Endometrial microvascular endothelial cells (primary cell): ENCODE results near the gene NTM. TPM values are rescaled to one million over a fixed set of nuclear protein-coding genes. Genes with fewer than 3 reads are reported as not detected.

Experiments
- in situ Hi-C: cut with HindIII; loops from 2 replicates; pipeline ENCODE4 v1.10.0; 2017; ENCODE audit warnings: low sequenced_read_pairs, low pct_unique_long_range_greater_than_20kb; ENCODE audit errors: inconsistent ontology term
- total RNA-seq: library from RNA; depleted of rRNA; stranded (reverse); fragments of >200 nt; gene quantifications from one replicate; pipeline ENCODE4 v1.2.3, GENCODE V29; 2015; ENCODE audit errors: inconsistent ontology term

The NTM gene
- total RNA-seq, 1 donor from 2014 or later: 4.3 TPM

DNA sequence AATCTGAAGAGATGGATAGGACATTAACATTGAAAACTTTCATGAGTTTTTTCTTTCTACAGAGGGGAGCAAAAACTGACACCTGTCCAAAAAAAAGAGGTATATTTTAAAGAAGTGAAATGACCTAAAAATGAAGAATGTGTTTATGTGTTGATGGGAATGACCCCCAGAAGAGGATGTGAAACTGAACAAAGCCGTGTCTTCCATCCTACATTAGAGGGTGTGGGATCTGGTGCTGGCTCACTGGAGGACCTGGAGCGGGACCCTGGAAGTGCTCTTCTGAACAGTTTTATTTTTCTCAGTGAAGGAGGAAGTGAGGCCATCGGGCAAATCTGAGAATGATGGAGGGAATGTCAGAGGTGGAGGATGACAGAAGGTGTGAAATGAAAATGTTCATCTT lies 470.1 kb downstream of the NTM start:
- in situ Hi-C loops: no loop called here

DNA sequence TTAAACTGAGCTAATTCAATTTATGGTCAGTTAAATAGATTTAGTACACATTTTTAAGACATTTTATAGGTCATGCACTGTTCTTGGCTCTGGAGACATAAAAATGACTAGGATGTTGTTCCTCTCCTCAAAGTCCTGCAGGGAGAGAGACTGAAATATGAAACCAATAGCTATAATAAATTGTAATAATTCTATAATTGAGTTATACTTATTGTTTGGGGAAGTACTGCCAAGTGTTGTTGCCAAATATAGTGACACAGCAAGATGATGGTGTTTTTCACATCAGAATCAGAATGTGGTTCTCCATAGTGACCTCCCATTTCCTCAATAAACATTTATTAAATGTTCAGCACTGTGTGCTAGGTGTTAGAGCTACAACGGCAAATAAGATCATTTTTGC lies 470.6 kb downstream of the NTM start:
- in situ Hi-C loops: no loop called here

DNA sequence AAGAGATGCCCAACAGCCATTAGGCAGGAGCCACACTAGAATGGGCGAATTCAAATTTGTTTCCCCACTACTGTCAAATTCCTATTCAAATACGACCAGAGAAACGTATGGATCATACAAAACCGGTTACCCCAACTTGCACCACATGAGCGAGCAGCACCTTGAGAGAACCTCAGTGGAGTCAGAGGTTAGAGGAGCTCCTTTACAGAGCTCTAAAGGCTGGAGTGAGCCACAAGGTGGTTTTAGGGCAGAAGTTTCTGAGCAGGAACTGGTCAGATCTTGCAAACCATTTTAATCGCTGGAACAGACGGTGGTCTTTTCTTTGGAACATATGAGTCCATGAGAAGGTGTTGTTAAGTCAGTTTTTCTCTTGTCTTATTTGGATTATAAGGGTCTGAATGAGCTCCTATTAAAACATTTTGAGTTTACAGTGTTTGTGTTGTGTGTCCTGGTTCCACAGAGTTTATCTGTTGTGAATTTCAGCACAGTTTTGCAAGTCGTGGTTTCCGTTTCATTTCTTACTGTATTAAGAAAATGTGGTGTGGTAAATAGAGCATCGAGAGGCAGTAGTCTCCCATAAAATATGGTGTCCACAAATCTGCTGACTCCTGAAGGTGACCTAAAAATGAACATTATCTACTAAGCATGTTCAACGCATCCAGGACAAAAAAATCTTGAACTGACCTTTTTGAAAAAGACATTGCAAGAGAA lies 471.7 kb downstream of the NTM start:
- in situ Hi-C loops: no loop called here

DNA sequence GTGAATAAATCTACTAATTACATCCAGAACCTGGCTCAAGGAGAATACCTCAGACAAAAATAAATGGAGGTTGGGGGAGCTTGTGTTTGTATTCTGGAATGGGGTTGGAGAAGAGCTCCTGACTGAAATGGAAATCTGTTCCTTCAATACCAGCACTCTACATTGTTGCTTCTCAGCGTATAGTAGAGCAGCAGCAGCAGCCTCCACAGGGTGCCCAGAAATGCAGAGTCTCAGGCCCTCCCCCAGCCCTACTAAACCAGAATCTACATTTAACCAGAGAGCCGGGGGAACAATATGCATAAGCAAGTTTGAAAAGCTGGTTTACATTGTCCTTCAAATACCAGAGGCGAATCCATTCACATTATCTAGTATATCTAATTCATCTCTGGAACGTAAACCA lies 474.8 kb downstream of the NTM start:
- in situ Hi-C loops: no loop called here

DNA sequence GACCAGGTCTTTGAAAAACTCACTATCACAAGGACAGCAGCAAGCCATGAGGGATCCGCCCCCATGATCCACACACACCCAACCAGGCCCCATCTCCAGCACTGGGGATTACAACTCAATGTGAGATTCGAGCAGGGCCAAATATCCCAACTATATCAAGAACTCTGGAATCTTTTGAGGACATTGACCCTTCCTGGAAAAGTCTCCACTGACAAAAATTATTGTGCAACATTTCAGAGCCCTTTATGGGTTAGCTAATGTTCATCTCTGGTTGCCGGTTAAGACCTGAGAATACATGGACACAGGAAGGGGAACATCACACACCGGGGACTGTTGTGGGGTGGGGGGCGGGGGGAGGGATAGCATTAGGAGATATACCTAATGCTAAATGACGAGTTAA lies 479.1 kb downstream of the NTM start:
- in situ Hi-C loops: no loop called here

DNA sequence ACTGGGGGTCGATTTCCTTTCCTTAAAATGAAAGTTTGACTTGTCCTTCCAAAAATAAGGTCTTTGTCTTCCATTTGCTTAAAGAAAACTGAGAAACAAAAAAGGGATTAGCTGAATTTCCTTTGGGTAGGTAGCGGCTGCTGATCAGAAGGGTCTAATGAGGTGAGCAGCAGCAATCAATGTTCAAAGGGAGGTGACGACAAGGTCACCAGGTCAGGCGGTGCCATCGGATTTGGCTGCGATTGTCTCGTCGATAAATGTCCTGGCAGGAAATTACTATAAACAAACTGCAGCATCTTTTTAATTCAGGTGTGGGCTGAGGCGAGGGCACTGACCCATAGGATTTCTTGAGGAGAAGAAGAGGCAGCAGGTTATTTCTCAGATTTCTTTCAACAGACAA lies 480.1 kb downstream of the NTM start:
- in situ Hi-C loops: loop anchor here (25.0 kb wide), 2 partner anchors 88 to 262 kb away; no protein-coding TSS in a partner anchor

DNA sequence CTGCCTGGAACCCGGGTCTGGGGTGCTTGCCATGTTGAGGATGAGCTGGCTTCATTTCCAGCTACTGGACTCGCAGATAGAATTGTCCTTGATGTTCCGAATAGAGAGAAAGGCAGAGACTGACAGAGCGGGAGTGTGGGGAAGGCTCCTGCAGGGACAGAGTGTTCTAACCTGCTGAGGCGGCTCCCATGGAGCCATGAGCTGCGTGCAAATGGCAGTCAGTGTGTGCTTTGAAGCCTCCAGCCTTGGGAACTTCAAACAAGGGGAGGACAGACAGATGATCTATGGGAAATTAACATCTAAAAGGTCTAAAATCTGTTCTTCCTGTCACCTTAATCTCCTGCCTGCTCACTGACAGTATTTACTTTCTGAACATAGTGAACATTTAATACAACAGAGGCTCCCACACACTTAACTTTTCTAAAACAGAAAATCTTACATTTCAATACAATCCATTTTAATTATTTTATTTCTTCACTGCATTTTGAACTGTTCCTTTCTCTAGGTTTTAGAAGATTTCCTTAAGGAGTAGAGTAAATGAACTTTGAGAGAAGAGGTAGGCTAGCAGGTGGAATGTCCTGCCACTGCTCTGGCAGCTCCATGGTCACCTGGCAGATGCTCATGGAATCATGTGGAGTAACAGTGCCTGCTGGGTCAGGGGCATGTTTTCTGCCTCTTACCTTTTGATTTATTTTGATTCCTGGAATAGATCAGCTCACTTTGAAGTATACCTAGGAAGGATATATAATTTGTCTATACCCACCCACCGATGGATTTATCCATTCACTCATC lies 481.7 kb downstream of the NTM start:
- in situ Hi-C loops: loop anchor here (25.0 kb wide), 2 partner anchors 90 to 260 kb away; no protein-coding TSS in a partner anchor

DNA sequence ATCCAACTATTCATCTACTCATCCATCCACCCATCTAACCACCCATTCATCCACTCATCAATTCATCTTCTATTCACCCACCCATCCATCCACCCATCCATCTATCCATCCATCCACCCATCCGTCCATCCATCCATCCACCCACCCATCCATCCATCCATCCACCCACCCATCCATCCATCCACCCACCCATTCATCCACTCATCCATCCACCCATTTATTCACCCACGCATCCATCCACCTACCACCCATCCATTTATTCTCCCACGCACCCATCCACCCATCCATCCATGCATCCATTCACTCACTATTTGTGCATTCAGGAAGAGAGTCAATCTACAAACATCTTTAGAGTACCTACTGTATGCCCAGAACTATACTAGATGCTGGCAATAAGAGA lies 482.3 kb downstream of the NTM start:
- in situ Hi-C loops: loop anchor here (25.0 kb wide), 2 partner anchors 90 to 260 kb away; no protein-coding TSS in a partner anchor

DNA sequence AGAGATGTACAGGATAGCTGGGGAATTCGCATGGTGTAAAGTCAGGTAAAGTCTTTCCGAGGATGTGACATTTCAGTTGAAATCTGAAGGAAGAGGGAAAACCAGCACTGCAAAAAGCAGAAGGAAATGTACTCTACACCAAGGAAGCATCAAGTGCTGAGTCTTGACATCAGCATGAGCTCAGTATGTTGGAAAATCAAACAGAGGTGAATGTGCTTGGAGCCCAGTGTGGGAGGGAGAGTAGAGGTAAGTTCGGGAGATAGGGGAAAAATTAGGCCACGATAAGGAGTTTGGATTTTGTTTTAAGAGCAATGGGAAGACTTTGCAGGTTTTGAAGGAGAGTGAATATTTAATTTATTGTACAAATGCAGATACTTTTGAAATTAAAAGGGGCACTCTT lies 484.0 kb downstream of the NTM start:
- in situ Hi-C loops: loop anchor here (25.0 kb wide), 2 partner anchors 92 to 258 kb away; no protein-coding TSS in a partner anchor

DNA sequence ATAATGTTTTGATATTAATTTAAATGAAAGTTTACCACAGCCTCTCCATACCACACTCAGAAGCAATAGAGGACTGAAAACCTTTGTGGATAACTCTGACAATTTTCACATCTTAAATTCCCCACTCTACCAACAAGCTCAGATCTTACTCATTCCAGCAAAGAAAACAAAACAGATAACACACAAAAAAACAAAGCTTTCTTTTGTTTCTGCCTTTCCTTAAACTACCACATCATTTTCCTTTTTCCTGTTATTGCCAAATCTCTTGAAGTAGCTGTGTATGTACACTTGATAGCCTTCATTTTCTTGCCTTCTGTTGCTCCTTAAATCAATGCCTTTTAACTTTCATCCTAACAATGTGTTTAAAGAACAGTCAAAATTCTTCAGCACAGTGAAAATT lies 484.9 kb downstream of the NTM start:
- in situ Hi-C loops: loop anchor here (25.0 kb wide), 2 partner anchors 93 to 257 kb away; no protein-coding TSS in a partner anchor

DNA sequence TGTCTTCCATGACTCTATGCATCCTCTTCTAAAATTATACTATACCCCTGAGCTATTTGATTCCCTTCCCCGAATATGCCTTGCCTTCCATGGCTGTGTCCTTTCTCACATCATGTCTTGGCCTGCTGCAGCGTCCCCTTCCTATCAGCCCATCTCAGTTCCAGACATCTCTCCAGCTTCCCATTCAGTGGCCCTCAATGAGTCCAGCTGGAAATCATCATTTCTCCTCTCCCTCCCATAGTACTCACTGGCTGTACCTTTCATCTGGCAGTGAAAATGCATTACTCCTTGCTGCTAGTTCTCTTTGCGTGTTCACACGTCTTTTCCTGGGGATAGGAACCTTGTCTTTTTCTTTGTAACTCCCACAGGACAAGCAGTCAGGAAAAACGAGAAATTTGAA lies 486.8 kb downstream of the NTM start:
- in situ Hi-C loops: loop anchor here (25.0 kb wide), 2 partner anchors 95 to 255 kb away; no protein-coding TSS in a partner anchor

DNA sequence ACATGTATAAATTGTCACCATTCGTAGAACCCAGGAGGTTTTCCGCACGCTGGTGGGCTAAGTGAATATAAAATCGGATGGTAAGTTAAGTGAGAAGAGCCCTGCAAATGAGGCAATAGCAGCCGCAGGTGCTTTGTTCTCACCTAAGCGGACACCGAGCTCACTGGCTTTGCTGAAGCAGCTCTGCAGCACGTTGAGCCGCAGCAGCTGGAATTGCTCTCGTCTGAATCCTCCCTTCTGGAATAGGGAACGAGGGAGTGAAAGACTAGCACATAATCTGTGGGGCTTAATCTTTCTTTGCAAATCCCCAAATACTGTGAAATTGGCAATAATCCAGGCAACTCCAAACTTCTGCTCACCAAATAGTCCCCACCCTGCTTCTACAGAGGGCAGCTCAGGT lies 488.1 kb downstream of the NTM start:
- in situ Hi-C loops: loop anchor here (25.0 kb wide), 2 partner anchors 96 to 254 kb away; no protein-coding TSS in a partner anchor

DNA sequence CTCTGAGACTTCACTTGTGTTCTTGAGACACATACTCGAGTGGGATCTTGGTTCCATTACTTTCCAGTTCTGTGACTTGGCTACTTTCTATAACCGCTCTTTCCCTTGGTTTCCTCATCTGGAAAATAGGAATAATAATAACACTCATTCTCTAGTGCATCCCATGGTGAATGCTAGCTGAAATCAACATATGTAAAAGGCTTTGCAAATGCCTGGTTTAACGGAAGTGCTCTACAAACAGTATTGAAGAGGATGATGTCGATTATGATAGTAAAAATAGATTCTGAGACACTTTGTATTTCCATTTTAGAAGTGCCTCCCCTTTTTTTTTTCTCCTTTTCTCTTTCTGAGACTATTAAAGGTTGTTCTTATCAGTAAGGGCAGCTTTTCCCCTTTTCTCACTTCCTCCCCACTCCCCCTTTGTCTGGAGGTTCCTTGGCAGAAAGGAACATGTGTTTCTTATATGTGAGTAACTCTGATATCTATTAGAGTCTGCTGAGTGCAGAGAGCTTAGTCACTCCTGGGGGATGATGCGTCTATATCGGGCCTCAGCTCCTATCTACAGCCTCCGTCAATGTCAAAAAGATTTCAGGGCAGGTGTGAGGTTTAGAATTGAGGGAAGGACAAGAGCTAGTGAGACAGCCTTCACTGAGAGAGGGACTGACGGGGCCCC lies 489.3 kb downstream of the NTM start:
- in situ Hi-C loops: loop anchor here (25.0 kb wide), 2 partner anchors 97 to 253 kb away; no protein-coding TSS in a partner anchor

DNA sequence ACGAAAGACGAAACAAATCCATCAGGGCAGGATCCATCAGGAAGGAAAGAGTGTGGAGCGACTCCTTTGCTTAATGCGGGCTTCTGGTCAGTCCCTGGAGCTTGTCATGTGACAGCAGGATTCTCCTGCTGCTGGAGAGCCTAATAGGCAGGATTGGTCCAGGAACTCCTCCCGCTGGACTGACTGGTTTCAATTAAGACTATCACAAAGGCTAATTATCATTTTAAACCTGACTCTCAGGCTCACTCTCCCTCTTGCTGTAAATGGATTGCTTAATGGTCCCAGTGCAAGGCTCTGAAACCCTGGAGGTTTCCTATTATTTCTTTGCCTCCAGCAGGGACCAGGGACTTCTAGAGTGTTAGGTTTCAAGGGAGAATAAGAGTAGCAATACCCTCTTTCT lies 493.8 kb downstream of the NTM start:
- in situ Hi-C loops: loop anchor here (25.0 kb wide), 2 partner anchors 102 to 248 kb away; no protein-coding TSS in a partner anchor

DNA sequence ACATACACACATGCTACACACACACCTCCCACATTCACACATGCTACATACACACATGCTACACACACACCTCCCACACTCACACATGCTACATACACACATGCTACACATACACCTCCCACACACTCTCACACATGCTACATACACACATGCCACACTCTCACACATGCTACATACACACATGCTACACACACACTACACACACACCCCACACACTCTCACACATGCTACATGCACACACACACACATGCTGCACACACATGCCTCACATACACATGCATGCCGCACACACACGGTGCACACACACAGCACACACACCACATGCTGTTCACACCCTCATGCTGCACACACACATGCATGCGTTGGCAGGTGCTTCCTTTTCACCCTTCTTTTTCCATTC lies 495.4 kb downstream of the NTM start:
- in situ Hi-C loops: loop anchor here (25.0 kb wide), 2 partner anchors 104 to 246 kb away; no protein-coding TSS in a partner anchor

DNA sequence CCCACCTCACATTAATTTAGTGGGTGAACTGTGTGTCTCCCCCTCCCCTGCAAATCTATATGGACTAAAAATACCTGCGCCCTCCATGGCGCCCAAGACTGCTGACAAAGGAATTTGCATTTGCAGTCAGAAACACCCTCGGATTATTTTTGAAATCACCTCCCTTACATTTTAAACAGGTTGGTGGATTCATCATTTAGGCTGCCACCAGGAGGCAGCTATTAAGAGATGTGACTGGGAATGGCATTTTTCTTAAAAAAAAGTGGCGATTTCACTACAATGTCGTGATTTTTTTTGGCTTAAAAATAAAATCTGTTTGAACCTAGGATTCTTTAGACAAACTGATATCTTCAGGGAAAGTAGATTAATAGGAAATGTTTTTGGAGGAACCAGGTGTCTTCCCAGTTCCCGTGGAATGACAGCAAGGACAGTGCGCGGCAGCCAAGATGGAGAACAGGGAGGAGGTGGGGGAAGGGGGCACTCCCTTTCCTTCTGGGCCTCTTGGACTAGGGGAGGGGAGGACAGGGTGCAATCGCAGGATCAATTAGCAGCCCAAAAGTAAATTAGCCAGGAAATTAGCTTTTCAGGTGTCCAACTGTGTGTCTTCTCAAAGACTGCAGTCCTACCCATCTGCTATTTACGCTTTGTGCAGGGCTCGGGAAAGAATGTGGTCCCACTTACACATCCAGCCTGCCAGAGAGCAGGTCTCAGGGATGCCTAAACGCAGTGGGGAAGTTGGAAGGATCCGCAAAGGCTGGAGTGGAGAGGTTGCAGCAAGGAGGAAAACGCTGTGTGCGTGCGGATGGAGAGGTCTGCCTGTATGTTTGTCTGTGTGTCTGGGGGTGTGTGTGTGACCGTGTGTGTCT lies 496.4 kb downstream of the NTM start:
- in situ Hi-C loops: loop anchor here (25.0 kb wide), 2 partner anchors 104 to 246 kb away; no protein-coding TSS in a partner anchor

DNA sequence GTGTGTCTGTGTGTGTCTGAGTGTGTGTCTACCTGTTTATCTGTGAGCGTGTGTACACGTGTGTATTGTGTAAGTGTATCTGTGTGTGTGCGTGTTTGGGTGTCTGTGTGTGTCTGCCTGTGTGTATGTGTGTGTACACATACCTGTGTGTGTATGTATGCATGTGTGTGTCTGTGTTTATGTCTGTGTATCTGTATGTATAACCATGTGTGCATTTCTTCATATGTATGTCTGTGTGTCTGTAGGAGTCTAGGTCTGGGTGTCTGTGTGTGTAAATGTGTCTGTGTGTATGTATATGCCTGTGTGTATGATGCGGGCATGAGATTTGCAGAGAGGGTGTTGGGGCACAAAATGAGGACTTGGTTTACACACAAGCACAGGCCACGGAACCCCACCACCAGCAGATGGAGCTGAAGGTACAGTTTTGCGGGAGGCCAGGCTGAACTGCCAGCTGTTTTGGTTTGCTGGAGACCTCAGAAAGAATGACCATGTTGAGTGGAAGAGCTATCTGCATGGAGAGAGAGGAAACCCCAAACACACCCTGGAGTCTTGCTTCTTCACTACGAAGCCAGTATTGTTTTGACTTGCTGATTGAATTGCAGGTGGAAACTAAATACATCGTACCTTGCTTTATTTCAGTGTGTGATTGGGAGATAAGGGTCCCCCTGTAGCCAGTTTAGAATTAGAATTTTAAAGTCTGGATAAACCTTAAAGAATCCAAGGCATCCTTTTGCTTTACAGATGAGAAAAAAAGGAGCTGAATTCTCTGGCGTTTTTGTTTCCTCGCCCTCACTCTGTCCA lies 497.2 kb downstream of the NTM start:
- in situ Hi-C loops: loop anchor here (25.0 kb wide), 2 partner anchors 105 to 245 kb away; no protein-coding TSS in a partner anchor
